HG03457 (cell line): ENCODE measurements around the gene MOSMO.
"Not testable (repeated sequence)": the region's sequence is repeated elsewhere in the genome, so short reads cannot be mapped to it uniquely, and the experiment has no call there.

Experiments used
- ATAC-seq: cut with Tn5 transposase; IDR thresholded peaks from one replicate; pipeline ENCODE4 v1.9.1; 2021; ENCODE audit warnings: moderate number of reproducible peaks; ENCODE audit not compliant: unreplicated experiment

Gene MOSMO

GRCh38 chr16:22002047-22002446 lies 5.9 kb upstream of the MOSMO start:
- not testable (repeated sequence) for ATAC-seq

GRCh38 chr16:22003195-22003594 lies 4.7 kb upstream of the MOSMO start:
- ATAC-seq: no peak

GRCh38 chr16:22004341-22004740 lies 3.6 kb upstream of the MOSMO start:
- ATAC-seq: no peak

- ATAC-seq: no peak
These were observed 2.2 kb upstream of the MOSMO start for GRCh38 chr16:22005746-22006145.

- ATAC-seq: no peak
These were observed 1.3 kb upstream of the MOSMO start for GRCh38 chr16:22006636-22007035.

- no peak for ATAC-seq
These were observed 777 bp upstream of the MOSMO start for GRCh38 chr16:22007159-22007508.

GRCh38 chr16:22008215-22009059 lies 526 bp downstream of the MOSMO start:
- ATAC-seq: no peak

- ATAC-seq: no peak
These were observed 3.0 kb downstream of the MOSMO start for GRCh38 chr16:22010902-22011301.

- no peak for ATAC-seq
These were observed 4.3 kb downstream of the MOSMO start for GRCh38 chr16:22012241-22012640.

GRCh38 chr16:22013486-22013885 lies 5.6 kb downstream of the MOSMO start:
- no peak for ATAC-seq

GRCh38 chr16:22014271-22014873 lies 6.5 kb downstream of the MOSMO start:
- no peak for ATAC-seq

GRCh38 chr16:22016927-22017326 lies 9.0 kb downstream of the MOSMO start:
- no peak for ATAC-seq

- ATAC-seq: no peak
These were observed 10.6 kb downstream of the MOSMO start for GRCh38 chr16:22018559-22018958.

GRCh38 chr16:22022151-22022550 lies 14.2 kb downstream of the MOSMO start:
- ATAC-seq: no peak

GRCh38 chr16:22023505-22023904 lies 15.6 kb downstream of the MOSMO start:
- ATAC-seq: no peak

GRCh38 chr16:22024785-22025184 lies 16.9 kb downstream of the MOSMO start:
- not testable (repeated sequence) for ATAC-seq

- ATAC-seq: no peak
These were observed 19.7 kb downstream of the MOSMO start for GRCh38 chr16:22027633-22028032.

- no peak for ATAC-seq
These were observed 21.7 kb downstream of the MOSMO start for GRCh38 chr16:22029632-22030031.

- no peak for ATAC-seq
These were observed 22.3 kb downstream of the MOSMO start for GRCh38 chr16:22030087-22030812.

- ATAC-seq: no peak
These were observed 23.7 kb downstream of the MOSMO start for GRCh38 chr16:22031483-22032083.

GRCh38 chr16:22034503-22034902 lies 26.6 kb downstream of the MOSMO start:
- ATAC-seq: no peak
